Transverse colon (tissue), 4 donors: ENCODE data around the gene FAM187B. TPM values are rescaled to one million over a fixed set of nuclear protein-coding genes. Genes with fewer than 3 reads are reported as not detected.

Source experiments
- DNase-seq: peaks from one replicate; pipeline ENCODE4 v3.0.0-alpha.2; 2019
- H3K27ac ChIP-seq, 4 donors: fragments of 200-600 bp; sonication (generic); 2 replicates each; pipeline ENCODE4 v1.5.1; 2016 to 2018; ENCODE audit warnings: inconsistent platforms in 4 of 4
- H3K27me3 ChIP-seq: fragments of 200-600 bp; sonication (generic); 2 replicates; pipeline ENCODE4 v1.5.1; 2017; ENCODE audit warnings: inconsistent platforms
- H3K36me3 ChIP-seq, 4 donors: fragments of 200-600 bp; sonication (generic); 2 replicates each; pipeline ENCODE4 v1.5.1; 2017 to 2019; ENCODE audit warnings: inconsistent platforms in 4 of 4
- H3K4me1 ChIP-seq, 4 donors: fragments of 200-600 bp; sonication (generic); 2 replicates each; pipeline ENCODE4 v1.5.1; 2017 to 2020; ENCODE audit warnings: inconsistent platforms in 4 of 4
- H3K4me3 ChIP-seq, 4 donors: fragments of 200-600 bp; sonication (generic); 1 replicate in 1 of 4; 2 replicates in 3 of 4; pipeline versions ENCODE4 v1.5.1 to v1.6.1; 2017 to 2019; ENCODE audit warnings: inconsistent platforms in 4 of 4
- H3K9me3 ChIP-seq, 2 donors: fragments of 200-600 bp; sonication (generic); 2 replicates each; pipeline ENCODE4 v1.5.1; 2017 to 2019; ENCODE audit warnings: inconsistent platforms in 2 of 2
- CTCF ChIP-seq, 5 experiments: fragments of 200-600 bp in 3 of 5; fragments of 450-650 bp in 2 of 5; sonication (generic) in 3 of 5; IDR thresholded peaks; 1 replicate in 2 of 5; 2 replicates in 3 of 5; pipeline ENCODE4 v1.5.1; 2016 to 2017; ENCODE audit warnings: antibody characterized with exemption in 5 of 5, inconsistent platforms in 3 of 5, mild to moderate bottlenecking in 2 of 5, moderate library complexity in 1 of 5
- EP300 ChIP-seq: sonication (generic); formaldehyde crosslinking; IDR thresholded peaks from one replicate; pipeline ENCODE4 v1.6.1; 2017; ENCODE audit warnings: antibody characterized with exemption, low read depth
- POLR2A ChIP-seq: fragments of 450-650 bp; IDR thresholded peaks from one replicate; pipeline ENCODE4 v1.6.1; 2016; ENCODE audit warnings: antibody characterized with exemption, mild to moderate bottlenecking, moderate library complexity
- POLR2AphosphoS5 ChIP-seq, 3 donors: sonication (generic); formaldehyde crosslinking; IDR thresholded peaks; one replicate each; pipeline ENCODE4 v1.6.1; 2016; ENCODE audit warnings: antibody characterized with exemption in 3 of 3
- WGBS, 2 donors: methylation state at CpG; one replicate each; pipeline ENCODE4 v1.1.5; 2018; ENCODE audit warnings: low coverage in 1 of 2; 5-methylcytosine and 5-hydroxymethylcytosine counted together
- in situ Hi-C, 4 donors: fragments of 200-750 bp; cut with MboI; loops; one replicate each; pipeline versions ENCODE4 v1.15.0 to v1.15.1; 2017; ENCODE audit warnings: low sequenced_read_pairs in 3 of 4, low pct_ligation_motif_present in 1 of 4, low pct_unique_long_range_greater_than_20kb in 1 of 4
- intact Hi-C: fragments of 100-400 bp; cut with DNase I; formaldehyde crosslinking; loops from one replicate; pipeline ENCODE4 v1.15.1; 2023; ENCODE audit warnings: low total_unique reads
- total RNA-seq, 4 donors: library from RNA; depleted of rRNA; stranded (reverse); fragments of >200 nt; gene quantifications; one replicate each; pipeline ENCODE4 v1.1.0, GENCODE V29; 2016

The FAM187B gene
- not detected for total RNA-seq

- intact Hi-C loops (no loop called here), in situ Hi-C loops (no loop called here)
- H3K9me3 ChIP-seq = no peaks in the 10 kb centered on the region
- no peaks in the 10 kb centered on the region for H3K27me3 ChIP-seq
- no peaks in the 10 kb centered on the region for H3K36me3 ChIP-seq
- no peak for DNase-seq
- H3K4me3 ChIP-seq = no peak within 1 kb of the TSS
- H3K27ac ChIP-seq = no peak within 1 kb of the TSS
- 60 to 86% methylated on average over 1 to 14 of the region's 14 CpGs for WGBS, 2 donors
- TF ChIP-seq POLR2AphosphoS5 (IDR thresholded peaks at IDR 0.05) (no peak), CTCF (IDR thresholded peaks at IDR 0.05) (no peak), EP300 (no peak), POLR2A (no peak)
- peaks cover 0 to 7% (median 2%) of the 10 kb centered on the region in 4 donors for H3K4me1 ChIP-seq
These were observed at the start of gene FAM187B for GRCh38 chr19:35228177-35228930. FAM187B (minus strand) TSS chr19:35228739; CDS start chr19:35228680, 59 bp downstream.

GRCh38 chr19:35276706-35277281 is 48.3 kb upstream of the FAM187B start:
- Histone ChIP-seq H3K27me3 (no peaks in the 10 kb centered on the region), H3K4me3 (no peak overlapping the region), H3K36me3 (peaks cover 0 to 37% (median 6%) of the 10 kb centered on the region in 4 donors), H3K9me3 (no peaks in the 10 kb centered on the region), H3K4me1 (no peaks in the 10 kb centered on the region), H3K27ac (no peak overlapping the region)
- intact Hi-C loops (loop anchor here (10.0 kb wide), 1 partner anchor 218 kb away; the partner anchor contains the start of gene KRTDAP), in situ Hi-C loops (no loop called here)
- 97% methylated on average over 25 of the region's 28 CpGs; no CpG with 5 or more reads in 1 of the 2 donors for WGBS, 2 donors
- DNase-seq = no peak
- TF ChIP-seq EP300 (no peak), CTCF (IDR thresholded peaks at IDR 0.05) (no peak), POLR2A (no peak), POLR2AphosphoS5 (IDR thresholded peaks at IDR 0.05) (no peak)

GRCh38 chr19:35274323-35274722 is 45.8 kb upstream of the FAM187B start:
- in situ Hi-C loops = no loop called here
- no peaks in the 10 kb centered on the region for H3K9me3 ChIP-seq
- no peak for DNase-seq
- H3K27me3 ChIP-seq = no peaks in the 10 kb centered on the region
- no peak for TF ChIP-seq POLR2A
- TF ChIP-seq CTCF (IDR thresholded peaks at IDR 0.05) = no peak
- TF ChIP-seq POLR2AphosphoS5 (IDR thresholded peaks at IDR 0.05) = no peak
- no peak for TF ChIP-seq EP300
- WGBS, 2 donors = 86 to 100% methylated on average over 3 to 5 of the region's 5 CpGs
- no peak overlapping the region for H3K27ac ChIP-seq
- intact Hi-C loops = loop anchor here (5.0 to 10.0 kb wide), 2 partner anchors 220 to 227 kb away; partner anchors contain the start of gene KRTDAP
- no peak overlapping the region for H3K4me3 ChIP-seq
- peaks cover 0 to 47% (median 11%) of the 10 kb centered on the region in 4 donors for H3K36me3 ChIP-seq
- peaks cover 0 to 10% (median 7%) of the 10 kb centered on the region in 4 donors for H3K4me1 ChIP-seq

- in situ Hi-C loops = no loop called here
- no peaks in the 10 kb centered on the region for H3K27me3 ChIP-seq
- peaks cover 0 to 10% (median 7%) of the 10 kb centered on the region in 4 donors for H3K4me1 ChIP-seq
- H3K27ac ChIP-seq = no peak overlapping the region
- H3K9me3 ChIP-seq = no peaks in the 10 kb centered on the region
- no peak overlapping the region for H3K4me3 ChIP-seq
- intact Hi-C loops = loop anchor here (5.0 to 10.0 kb wide), 2 partner anchors 221 to 226 kb away; partner anchors contain the start of gene KRTDAP
- WGBS, 2 donors = 78 to 79% methylated on average over 7 to 14 of the region's 14 CpGs
- TF ChIP-seq EP300 (no peak), POLR2A (no peak), CTCF (IDR thresholded peaks at IDR 0.05) (no peak), POLR2AphosphoS5 (IDR thresholded peaks at IDR 0.05) (no peak)
- DNase-seq = no peak
- H3K36me3 ChIP-seq = peaks cover 0 to 41% (median 11%) of the 10 kb centered on the region in 4 donors
These were observed 45.2 kb upstream of the FAM187B start for GRCh38 chr19:35273686-35274259.
